Mesenchymal stem cell (in vitro differentiated cells and primary cell): Measurements from ENCODE around the gene OPTC.

Source experiments
- DNase-seq: peaks from one replicate; pipeline ENCODE4 v3.0.0-alpha.2; 2013
- H2AFZ ChIP-seq: one replicate; pipeline ENCODE4 v1.6.1; 2013; ENCODE audit warnings: low read depth, mild to moderate bottlenecking, control low read depth, inconsistent platforms, low read length, moderate library complexity
- H2AK5ac ChIP-seq: 2 replicates; pipeline ENCODE4 v1.6.1; 2013; ENCODE audit warnings: low read length, moderate library complexity, mild to moderate bottlenecking, inconsistent platforms; ENCODE audit not compliant: severe bottlenecking
- H2BK120ac ChIP-seq: one replicate; pipeline ENCODE4 v1.6.1; 2013; ENCODE audit warnings: low read depth, mild to moderate bottlenecking, inconsistent platforms, low read length, moderate library complexity
- H2BK12ac ChIP-seq, 2 experiments: one replicate each; pipeline ENCODE4 v1.6.1; 2013; ENCODE audit warnings: inconsistent platforms in 2 of 2, low read length in 2 of 2, mild to moderate bottlenecking in 2 of 2, moderate library complexity in 2 of 2, control low read depth in 1 of 2
- H2BK15ac ChIP-seq: one replicate; pipeline ENCODE4 v1.6.1; 2013; ENCODE audit warnings: mild to moderate bottlenecking, low read depth, inconsistent platforms; ENCODE audit not compliant: poor library complexity, severe bottlenecking
- H2BK5ac ChIP-seq: 2 replicates; pipeline ENCODE4 v1.6.1; 2013; ENCODE audit warnings: low read depth, mild to moderate bottlenecking, low read length, control low read depth, inconsistent platforms; ENCODE audit not compliant: poor library complexity, severe bottlenecking
- H3K14ac ChIP-seq, 2 experiments: one replicate each; pipeline ENCODE4 v1.6.1; 2013; ENCODE audit warnings: inconsistent platforms in 2 of 2, low read length in 2 of 2, control low read depth in 1 of 2, mild to moderate bottlenecking in 1 of 2, moderate library complexity in 1 of 2
- H3K18ac ChIP-seq, 2 experiments: one replicate each; pipeline ENCODE4 v1.6.1; 2013; ENCODE audit warnings: inconsistent platforms in 2 of 2, low read length in 2 of 2, control low read depth in 1 of 2, low read depth in 1 of 2, mild to moderate bottlenecking in 1 of 2
- H3K23ac ChIP-seq, 2 experiments: one replicate each; pipeline ENCODE4 v1.6.1; 2013; ENCODE audit warnings: inconsistent platforms in 2 of 2, low read length in 2 of 2, mild to moderate bottlenecking in 2 of 2, moderate library complexity in 2 of 2, control low read depth in 1 of 2
- H3K27ac ChIP-seq: 2 replicates; pipeline ENCODE4 v1.5.1; 2013; ENCODE audit warnings: mild to moderate bottlenecking, moderate library complexity, low read length, control low read depth, inconsistent platforms; ENCODE audit not compliant: poor library complexity, severe bottlenecking
- H3K27me3 ChIP-seq, 2 experiments: 2 replicates each; pipeline versions ENCODE4 v1.6.1 to v1.7.0; 2013; ENCODE audit warnings: low read length in 2 of 2, mild to moderate bottlenecking in 2 of 2, moderate library complexity in 2 of 2, control low read depth in 1 of 2, inconsistent platforms in 1 of 2; ENCODE audit not compliant: control insufficient read depth in 1 of 2, insufficient read depth in 1 of 2
- H3K36me3 ChIP-seq, 2 experiments: 2 replicates each; pipeline versions ENCODE4 v1.6.1 to v1.7.0; 2013; ENCODE audit warnings: low read length in 2 of 2, control low read depth in 1 of 2, inconsistent platforms in 1 of 2, low read depth in 1 of 2, mild to moderate bottlenecking in 1 of 2; ENCODE audit not compliant: insufficient read depth in 2 of 2, control insufficient read depth in 1 of 2
- H3K4ac ChIP-seq, 2 experiments: one replicate each; pipeline ENCODE4 v1.6.1; 2013; ENCODE audit warnings: inconsistent platforms in 2 of 2, low read length in 2 of 2, mild to moderate bottlenecking in 2 of 2, moderate library complexity in 2 of 2, control low read depth in 1 of 2, low read depth in 1 of 2
- H3K4me1 ChIP-seq: 2 replicates; pipeline ENCODE4 v1.6.1; 2013; ENCODE audit warnings: low read depth, low read length, control low read depth; ENCODE audit not compliant: control insufficient read depth, insufficient read depth
- H3K4me2 ChIP-seq: 2 replicates; pipeline ENCODE4 v1.6.1; 2013; ENCODE audit warnings: low read length, mild to moderate bottlenecking, inconsistent platforms; ENCODE audit not compliant: poor library complexity, severe bottlenecking
- H3K4me3 ChIP-seq, 2 experiments: 2 replicates each; pipeline versions ENCODE4 v1.5.1 to v1.7.0; 2013; ENCODE audit warnings: low read length in 2 of 2, mild to moderate bottlenecking in 2 of 2, control low read depth in 1 of 2, low read depth in 1 of 2; ENCODE audit not compliant: insufficient read depth in 1 of 2
- H3K79me1 ChIP-seq: replicated peaks from 2 replicates; pipeline ENCODE4 v1.6.1; 2013; ENCODE audit warnings: mild to moderate bottlenecking, control low read depth, low read length, inconsistent platforms; ENCODE audit not compliant: poor library complexity, severe bottlenecking
- H3K9ac ChIP-seq: 2 replicates; pipeline ENCODE4 v1.7.0; 2013; ENCODE audit warnings: mild to moderate bottlenecking, low read length, moderate library complexity
- H3K9me3 ChIP-seq: 2 replicates; pipeline ENCODE4 v1.7.0; 2013; ENCODE audit warnings: mild to moderate bottlenecking, low read length; ENCODE audit not compliant: control insufficient read depth
- H4K8ac ChIP-seq: one replicate; pipeline ENCODE4 v1.6.1; 2013; ENCODE audit warnings: inconsistent platforms, mild to moderate bottlenecking, low read length, moderate library complexity
- H4K91ac ChIP-seq: one replicate; pipeline ENCODE4 v1.6.1; 2013; ENCODE audit warnings: mild to moderate bottlenecking, low read length, inconsistent platforms
- WGBS: methylation state at CpG from one replicate; pipeline ENCODE4 v1.1.7; 2013; ENCODE audit warnings: mixed read lengths; 5-methylcytosine and 5-hydroxymethylcytosine counted together

Gene OPTC

DNA sequence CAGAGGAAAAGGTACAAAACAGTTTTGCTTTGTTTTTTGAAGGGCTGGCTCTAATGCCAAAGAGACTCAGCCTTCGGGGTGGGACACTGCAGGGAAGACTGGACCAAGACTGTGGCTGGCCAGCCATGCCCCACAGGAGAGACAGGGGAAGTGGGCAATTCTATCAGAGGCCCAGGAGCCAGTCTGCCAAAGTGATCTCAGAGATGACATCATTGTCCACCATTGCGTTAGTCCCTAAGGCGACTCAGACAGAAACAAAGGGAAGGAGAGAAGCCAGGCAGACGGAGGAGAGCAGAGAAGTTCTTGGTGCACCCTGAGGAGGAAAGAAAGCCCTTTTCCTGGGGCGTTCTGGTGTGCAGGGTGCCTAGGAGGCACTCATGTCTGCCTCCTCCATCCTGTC lies 26.4 kb downstream of the OPTC start:
- Histone ChIP-seq H2BK15ac (no peak overlapping the region), H3K9ac (peak overlapping the region; percentile 72), H2BK12ac (peak overlapping the region in 1 of 2 experiments; percentile 26), H2BK120ac (no peak overlapping the region), H3K4me3 (no peak overlapping the region), H3K36me3 (no peaks in the 10 kb centered on the region), H3K18ac (no peak overlapping the region), H2AK5ac (no peak overlapping the region), H4K91ac (no peak overlapping the region), H3K4ac (no peak overlapping the region), H3K4me2 (no peak overlapping the region), H2BK5ac (no peak overlapping the region), H3K27ac (no peak overlapping the region), H2AFZ (no peak overlapping the region), H3K4me1 (peaks cover 18% of the 10 kb centered on the region), H3K9me3 (no peaks in the 10 kb centered on the region), H3K27me3 (no peaks in the 10 kb centered on the region), H3K14ac (no peak overlapping the region), H4K8ac (no peak overlapping the region), H3K23ac (no peak overlapping the region), H3K79me1 (no peaks in the 10 kb centered on the region)
- 68% methylated on average over 5 of the region's 5 CpGs for WGBS
- peak; percentile 70 for DNase-seq

DNA sequence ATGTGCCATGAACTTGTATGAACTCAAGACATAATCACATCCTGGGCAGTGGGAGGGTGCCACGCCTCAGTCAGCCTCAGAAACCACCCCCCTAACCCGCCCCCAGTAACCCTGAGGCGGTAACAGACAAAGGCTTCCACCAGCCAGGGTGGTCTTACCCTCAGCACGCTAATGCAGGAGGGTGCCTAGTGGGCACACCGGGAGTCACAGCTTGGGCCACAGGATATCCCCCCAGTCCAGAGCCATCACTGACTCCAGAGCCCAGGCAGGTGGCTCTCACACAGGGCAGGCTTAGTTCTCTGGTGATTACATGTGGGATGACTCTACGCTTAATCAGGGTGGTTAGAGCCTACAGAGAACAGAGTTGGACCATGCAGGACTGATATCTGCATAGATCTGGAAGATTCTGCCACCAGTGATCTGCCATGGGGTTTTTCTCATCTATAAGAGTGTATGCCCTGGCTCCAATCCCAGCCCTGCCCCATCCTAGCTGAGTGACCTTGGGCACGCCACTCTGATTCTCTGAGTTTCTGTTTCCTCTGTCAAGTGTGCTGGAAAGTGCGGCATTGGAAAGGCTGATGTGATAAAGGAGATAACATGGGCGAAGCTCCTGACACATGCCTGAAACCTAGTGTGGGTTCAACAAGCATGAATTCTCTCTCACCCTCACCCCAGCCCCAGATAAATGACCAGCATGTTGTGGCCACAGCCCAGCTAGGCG lies 27.3 kb downstream of the OPTC start:
- Histone ChIP-seq H2BK120ac (no peak overlapping the region), H3K27ac (no peak overlapping the region), H2AFZ (no peak overlapping the region), H2BK5ac (no peak overlapping the region), H3K14ac (peak overlapping the region in 1 of 2 experiments; percentile 72), H4K91ac (no peak overlapping the region), H3K9me3 (no peaks in the 10 kb centered on the region), H2BK15ac (no peak overlapping the region), H3K36me3 (no peaks in the 10 kb centered on the region), H3K18ac (no peak overlapping the region), H4K8ac (no peak overlapping the region), H3K4me2 (no peak overlapping the region), H3K23ac (no peak overlapping the region), H3K79me1 (no peaks in the 10 kb centered on the region), H3K4me1 (peaks cover 18% of the 10 kb centered on the region), H3K9ac (no peak overlapping the region), H3K4ac (no peak overlapping the region), H2BK12ac (peak overlapping the region; percentile 6 to 46), H3K27me3 (no peaks in the 10 kb centered on the region), H3K4me3 (no peak overlapping the region), H2AK5ac (no peak overlapping the region)
- no peak for DNase-seq
- WGBS: 91% methylated on average over 7 of the region's 10 CpGs

DNA sequence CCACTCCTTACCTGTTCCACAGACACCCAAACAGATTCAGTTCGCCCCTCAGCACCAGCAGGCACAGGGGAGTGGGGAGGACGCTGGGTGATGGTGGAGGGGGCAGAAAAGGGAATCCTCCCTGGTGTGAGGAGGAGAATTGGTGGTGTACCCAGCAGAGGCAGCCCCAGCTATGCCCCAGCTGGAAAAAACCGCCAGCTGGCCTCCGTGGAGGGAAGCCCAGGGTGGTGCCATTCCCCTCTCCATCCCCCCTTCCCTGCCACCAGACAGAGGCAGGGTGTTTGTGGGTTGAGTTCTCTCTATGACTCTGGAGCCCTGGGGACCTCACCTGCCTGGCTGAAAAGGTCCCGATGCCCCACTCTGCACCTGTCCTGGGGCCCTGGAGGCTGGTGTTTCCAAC lies 27.9 kb downstream of the OPTC start:
- Histone ChIP-seq H2BK5ac (no peak overlapping the region), H3K27me3 (no peaks in the 10 kb centered on the region), H3K14ac (peak overlapping the region in 1 of 2 experiments; percentile 72), H3K4me3 (no peak overlapping the region), H3K4me1 (peaks cover 19% of the 10 kb centered on the region), H2BK120ac (no peak overlapping the region), H3K79me1 (no peaks in the 10 kb centered on the region), H3K4me2 (no peak overlapping the region), H4K91ac (no peak overlapping the region), H2AK5ac (peak overlapping the region; percentile 42), H3K36me3 (no peaks in the 10 kb centered on the region), H2BK15ac (no peak overlapping the region), H3K23ac (no peak overlapping the region), H3K9me3 (no peaks in the 10 kb centered on the region), H3K18ac (no peak overlapping the region), H3K9ac (no peak overlapping the region), H2AFZ (no peak overlapping the region), H2BK12ac (peak overlapping the region; percentile 6 to 46), H3K4ac (peak overlapping the region in 1 of 2 experiments; percentile 22), H4K8ac (no peak overlapping the region), H3K27ac (no peak overlapping the region)
- WGBS: 65% methylated on average over 2 of the region's 5 CpGs
- no peak for DNase-seq

DNA sequence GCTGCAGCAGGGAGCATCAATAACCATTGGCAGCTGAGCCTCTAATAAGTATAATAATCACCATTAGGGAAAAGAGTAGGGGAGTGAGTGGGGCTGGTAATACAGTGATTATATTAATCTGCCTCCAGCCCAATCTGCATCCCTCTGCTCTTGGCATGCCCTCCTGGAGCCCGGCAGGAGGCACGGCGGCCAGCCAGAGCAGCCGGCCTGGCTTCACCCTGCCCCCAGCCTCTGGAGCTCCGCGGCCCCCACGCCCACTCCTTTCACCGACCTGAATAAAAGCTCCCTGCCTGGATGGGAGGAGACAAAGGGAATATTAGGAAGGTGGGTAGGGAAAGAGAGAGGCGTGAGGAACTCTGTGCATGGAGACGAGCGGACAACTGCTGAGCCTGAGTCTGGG lies 28.3 kb downstream of the OPTC start:
- H3K79me1 ChIP-seq: no peaks in the 10 kb centered on the region
- no peaks in the 10 kb centered on the region for H3K27me3 ChIP-seq
- no peak overlapping the region for H2AK5ac ChIP-seq
- no peak overlapping the region for H2AFZ ChIP-seq
- H3K4me1 ChIP-seq: peaks cover 20% of the 10 kb centered on the region
- no peak overlapping the region for H2BK15ac ChIP-seq
- H4K91ac ChIP-seq: no peak overlapping the region
- H3K23ac ChIP-seq: no peak overlapping the region
- no peak overlapping the region for H2BK12ac ChIP-seq
- H3K9ac ChIP-seq: no peak overlapping the region
- WGBS: 68% methylated on average over 11 of the region's 11 CpGs
- no peak overlapping the region for H3K18ac ChIP-seq
- H3K4ac ChIP-seq: no peak overlapping the region
- no peak overlapping the region for H3K4me3 ChIP-seq
- no peak for DNase-seq
- H4K8ac ChIP-seq: peak overlapping the region; percentile 72
- peak overlapping the region; percentile 51 for H3K4me2 ChIP-seq
- no peak overlapping the region for H2BK5ac ChIP-seq
- no peak overlapping the region for H3K27ac ChIP-seq
- H3K9me3 ChIP-seq: no peaks in the 10 kb centered on the region
- H2BK120ac ChIP-seq: no peak overlapping the region
- no peaks in the 10 kb centered on the region for H3K36me3 ChIP-seq
- no peak overlapping the region for H3K14ac ChIP-seq
